GM10847 (cell line): ENCODE measurements around the gene MAGI2.

Source experiments
- POLR2A ChIP-seq: IDR thresholded peaks from 2 replicates; pipeline ENCODE4 v1.6.1; 2011; ENCODE audit not compliant: insufficient read length; ENCODE audit errors: extremely low read depth

Gene MAGI2

DNA sequence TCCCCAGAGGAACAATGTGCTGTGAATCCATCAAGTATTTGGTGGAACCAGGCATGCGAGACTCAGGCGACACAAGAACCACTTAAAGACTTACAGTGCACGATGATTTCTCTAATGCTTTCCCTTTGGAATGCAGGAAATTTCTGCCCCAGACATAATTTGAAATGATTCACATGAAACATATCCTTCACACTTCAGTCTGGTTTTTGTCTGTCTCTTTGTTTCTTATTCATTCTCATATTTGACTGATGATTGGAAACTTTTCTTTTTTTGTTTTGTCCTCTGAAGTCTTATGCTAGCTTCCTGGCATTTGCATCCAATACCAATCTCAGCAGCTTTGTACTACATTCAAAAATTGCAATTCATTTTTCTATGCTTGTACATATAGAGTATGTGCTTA is 1152.1 kb downstream of the MAGI2 start:
- TF ChIP-seq POLR2A = no peak

DNA sequence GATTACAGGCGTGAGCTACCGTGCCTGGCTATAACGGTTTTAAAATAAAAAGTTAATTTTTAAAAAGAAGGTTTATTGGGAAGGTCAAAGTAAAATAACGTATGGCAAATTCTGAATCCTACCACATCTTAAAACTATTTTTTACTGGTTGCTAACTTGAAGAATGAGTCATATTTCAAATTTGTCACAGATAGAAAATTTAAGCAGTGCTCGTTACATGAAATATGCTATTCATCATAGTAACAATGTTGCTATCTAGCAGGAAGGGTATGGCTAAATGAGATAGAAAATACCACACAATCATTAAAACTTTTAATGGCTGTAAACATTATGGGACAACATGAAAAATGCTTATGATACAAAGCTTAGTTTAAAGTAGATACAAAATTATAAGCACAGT is 1154.4 kb downstream of the MAGI2 start:
- TF ChIP-seq POLR2A = no peak

GRCh38 chr7:78296644-78297371 is 1156.7 kb downstream of the MAGI2 start:
- TF ChIP-seq POLR2A = no peak

DNA sequence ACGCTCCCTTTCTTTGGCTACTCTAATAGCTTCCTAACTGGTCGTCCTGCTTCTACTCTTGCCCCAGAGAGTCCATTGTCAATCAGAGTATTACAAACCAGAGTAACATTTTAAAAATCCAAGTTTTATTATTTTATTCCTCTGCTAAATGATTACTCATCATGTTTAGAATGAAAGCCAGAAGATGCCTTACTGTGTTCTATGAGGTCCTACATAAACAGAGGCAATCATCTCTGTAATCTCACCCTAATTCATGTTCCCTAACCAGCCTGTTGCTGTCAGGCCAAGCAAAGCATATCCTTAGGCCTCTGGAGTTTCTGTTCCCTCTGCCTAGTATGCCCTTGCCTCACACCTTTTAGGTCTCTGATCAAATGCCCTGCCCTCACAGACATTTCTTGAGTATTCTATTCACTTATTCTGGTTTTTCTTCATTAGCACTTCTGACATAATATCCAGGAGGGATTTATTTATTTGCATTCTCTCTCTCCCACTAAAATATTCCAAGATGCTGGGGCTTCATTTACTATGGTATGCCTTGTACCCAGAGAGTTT is 1157.3 kb downstream of the MAGI2 start:
- no peak for TF ChIP-seq POLR2A

DNA sequence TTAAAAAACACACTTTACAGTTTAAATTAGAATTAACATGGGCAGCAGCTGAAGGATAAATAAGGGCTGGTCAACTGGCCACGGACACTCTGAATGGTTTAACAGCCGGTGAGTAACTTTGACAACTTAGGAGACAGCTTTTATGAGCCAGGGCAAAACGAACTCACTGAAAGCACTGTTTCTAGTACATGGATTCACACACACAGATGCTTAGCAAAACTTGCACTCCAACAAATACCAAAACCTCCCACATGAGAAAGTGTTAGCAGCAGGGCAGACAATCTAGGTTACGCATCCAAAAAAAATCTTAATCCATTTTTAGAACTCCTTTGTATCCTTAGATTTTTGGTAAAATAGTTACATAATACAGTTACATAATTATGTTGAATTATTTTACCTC is 1168.5 kb downstream of the MAGI2 start:
- TF ChIP-seq POLR2A = no peak

GRCh38 chr7:78280276-78280675 is 1173.2 kb downstream of the MAGI2 start:
- no peak for TF ChIP-seq POLR2A

- TF ChIP-seq POLR2A = no peak
These were observed 1174.0 kb downstream of the MAGI2 start for GRCh38 chr7:78279457-78279856.

DNA sequence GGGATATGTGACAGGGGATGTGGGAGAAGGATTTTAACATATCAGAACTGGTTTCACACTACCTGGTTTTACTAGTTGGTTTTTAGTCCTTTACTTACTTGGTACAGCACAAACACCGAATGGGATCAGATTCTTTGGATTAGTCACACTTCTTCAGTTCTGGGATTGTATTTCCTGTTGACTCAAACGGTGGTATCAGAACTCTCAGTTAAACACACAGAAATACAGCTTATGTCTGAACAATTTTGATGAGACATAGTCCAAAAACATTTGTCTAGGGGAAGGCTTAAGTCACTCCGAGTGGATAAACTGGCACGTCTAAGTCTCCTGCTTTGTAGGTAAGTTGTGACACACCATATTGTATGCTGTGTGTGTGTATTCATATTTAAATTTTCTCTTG is 1174.4 kb downstream of the MAGI2 start:
- TF ChIP-seq POLR2A = no peak

GRCh38 chr7:78267141-78267540 is 1186.3 kb downstream of the MAGI2 start:
- no peak for TF ChIP-seq POLR2A

- TF ChIP-seq POLR2A = no peak
These were observed 1188.0 kb downstream of the MAGI2 start for GRCh38 chr7:78265486-78265885.

GRCh38 chr7:78265071-78265470 is 1188.4 kb downstream of the MAGI2 start:
- TF ChIP-seq POLR2A = no peak

DNA sequence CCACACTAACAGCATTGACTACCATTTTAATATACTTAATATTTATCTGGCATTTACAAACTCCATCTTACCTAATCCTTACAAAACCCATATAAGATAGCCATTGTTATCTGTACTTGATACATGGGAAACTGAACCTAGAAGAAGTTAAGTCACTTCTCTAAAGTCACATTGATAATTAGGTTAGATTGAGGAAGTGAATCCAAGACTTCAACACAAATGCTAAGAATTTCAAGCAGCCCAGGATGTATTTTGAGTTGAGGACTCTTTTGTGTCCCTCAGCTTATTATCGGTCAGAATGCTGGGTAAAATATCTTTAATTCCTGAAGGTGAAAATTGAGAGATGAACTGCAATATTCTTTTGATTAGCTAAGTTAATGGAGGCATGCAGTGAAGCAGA is 1189.4 kb downstream of the MAGI2 start:
- TF ChIP-seq POLR2A = no peak

GRCh38 chr7:78261739-78262138 is 1191.7 kb downstream of the MAGI2 start:
- no peak for TF ChIP-seq POLR2A

DNA sequence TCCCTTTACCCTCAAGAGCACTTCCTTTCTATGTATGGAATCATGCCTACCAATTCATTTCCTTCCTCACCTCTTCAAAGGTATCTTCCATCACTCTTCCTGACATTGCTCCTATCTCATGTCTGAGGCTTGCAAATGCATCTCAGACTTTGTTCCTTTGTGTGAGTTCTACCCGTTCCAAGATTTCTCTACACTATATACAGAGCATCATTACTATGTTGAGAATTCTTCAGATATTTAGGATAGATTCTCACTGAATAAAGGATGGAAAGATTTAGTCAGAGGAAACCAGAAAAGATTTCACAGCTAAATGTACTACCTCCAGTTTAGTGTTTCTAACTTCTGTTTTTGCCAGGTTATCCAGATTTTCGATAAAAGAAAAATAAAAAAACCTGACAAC is 1192.2 kb downstream of the MAGI2 start:
- no peak for TF ChIP-seq POLR2A

- no peak for TF ChIP-seq POLR2A
These were observed 1192.6 kb downstream of the MAGI2 start for GRCh38 chr7:78260826-78261225.

GRCh38 chr7:78254726-78255055 is 1198.8 kb downstream of the MAGI2 start:
- TF ChIP-seq POLR2A = no peak
